K562 (cell line): ENCODE results near the gene GPR15. TPM values are rescaled to one million over a fixed set of nuclear protein-coding genes. Genes with fewer than 3 reads are reported as not detected.

ENCODE experiments used
- ATF7 ChIP-seq: fragments of 450-650 bp; IDR thresholded peaks from 2 replicates; pipeline ENCODE4 v1.7.1; 2014; ENCODE audit warnings: mild to moderate bottlenecking, moderate library complexity
- CHD4 ChIP-seq: fragments of 200-600 bp; sonication (generic); IDR thresholded peaks from 3 replicates; pipeline ENCODE4 v1.6.1; 2012; ENCODE audit warnings: low read depth, mild to moderate bottlenecking, mixed read lengths, low read length, inconsistent platforms; ENCODE audit not compliant: insufficient read depth, insufficient replicate concordance, poor library complexity, severe bottlenecking
- FOSL1 ChIP-seq: fragments of 200-800 bp; sonication (Bioruptor generic); conservative IDR thresholded peaks from 2 replicates; pipeline ENCODE4 v1.6.1; 2016; ENCODE audit warnings: missing genetic modification characterization, missing compliant biosample characterization
- HDGF ChIP-seq: fragments of 450-650 bp; IDR thresholded peaks from 2 replicates; pipeline ENCODE4 v1.6.1; 2016
- HOXB6 ChIP-seq: fragments of 250-450 bp; sonication (Bioruptor Pico); IDR thresholded peaks from 2 replicates; pipeline ENCODE4 v1.5.1; 2022; ENCODE audit warnings: mild to moderate bottlenecking, borderline replicate concordance
- JUND ChIP-seq, 2 experiments: IDR thresholded peaks; 2 replicates in 1 of 2; 3 replicates in 1 of 2; pipeline ENCODE4 v1.6.1; 2011; ENCODE audit warnings: borderline replicate concordance in 2 of 2, low read depth in 2 of 2, low read length in 2 of 2, improper control_type of control experiment in 1 of 2, missing biosample characterization in 1 of 2, missing genetic modification characterization in 1 of 2, missing genetic modification reagents in 1 of 2
- KAT7 ChIP-seq: sonication (generic); formaldehyde crosslinking; IDR thresholded peaks from 2 replicates; pipeline ENCODE4 v1.8.0; 2022; ENCODE audit warnings: missing genetic modification reagents, mild to moderate bottlenecking, borderline replicate concordance
- KDM5B ChIP-seq: fragments of 200-600 bp; sonication (generic); IDR thresholded peaks from 2 replicates; pipeline ENCODE4 v1.6.1; 2012; ENCODE audit warnings: low read depth, mild to moderate bottlenecking, moderate library complexity, low read length, control low read depth, inconsistent platforms; ENCODE audit not compliant: insufficient replicate concordance
- MXI1 ChIP-seq: IDR thresholded peaks from 2 replicates; pipeline ENCODE4 v1.6.1; 2011; ENCODE audit warnings: low read depth, mild to moderate bottlenecking, improper control_type of control experiment, low read length
- NR4A1 ChIP-seq, 2 experiments: fragments of 250-450 bp in 1 of 2; fragments of 450-650 bp in 1 of 2; sonication (Bioruptor Pico) in 1 of 2; IDR thresholded peaks; 2 replicates each; pipeline versions ENCODE4 v1.4.0 to v1.6.1; 2016 to 2020; ENCODE audit warnings: mild to moderate bottlenecking in 2 of 2, missing compliant biosample characterization in 1 of 2, missing genetic modification characterization in 1 of 2, moderate library complexity in 1 of 2
- SMARCA4 ChIP-seq: fragments of 450-650 bp; IDR thresholded peaks from 2 replicates; pipeline ENCODE4 v1.6.1; 2016
- ZNF507 ChIP-seq: conservative IDR thresholded peaks from 2 replicates; pipeline ENCODE4 v1.6.1; 2017; ENCODE audit warnings: missing genetic modification characterization, missing compliant biosample characterization
- ZNF717 ChIP-seq: fragments of 250-450 bp; sonication (Bioruptor Pico); IDR thresholded peaks from 2 replicates; pipeline ENCODE4 v1.5.0; 2021
- ZNF766 ChIP-seq: fragments of 200-800 bp; sonication (Bioruptor generic); conservative IDR thresholded peaks from 2 replicates; pipeline ENCODE4 v1.6.1; 2016; ENCODE audit warnings: missing genetic modification characterization, missing compliant biosample characterization
- ZSCAN29 ChIP-seq: fragments of 450-650 bp; IDR thresholded peaks from 2 replicates; pipeline ENCODE4 v1.6.1; 2017
- polyA plus RNA-seq, 8 experiments: library from polyadenylated mRNA; depleted of rRNA in 4 of 8; stranded (reverse) in 5 of 8; unstranded in 3 of 8; fragments of >200 nt; fragmentation: Nextera tagmentation in 2 of 8; fragmentation: Illumina TruSeq in 1 of 8; extraction: Ambion mirVana in 2 of 8; extraction: Trizol in 1 of 8; gene quantifications; 2 replicates each; pipeline versions ENCODE4 v1.2.1 to v1.2.3, GENCODE V29; 2011 to 2014; ENCODE audit warnings: inconsistent platforms in 1 of 8, missing spikeins in 1 of 8
- total RNA-seq, 7 experiments: library from RNA; depleted of rRNA in 6 of 7; stranded (reverse); fragments of >200 nt in 6 of 7; fragmentation: Illumina TruSeq in 2 of 7; extraction: Trizol in 2 of 7; gene quantifications; 2 replicates each; pipeline versions ENCODE4 v1.2.1 to v1.2.3, GENCODE V29; 2011 to 2021; ENCODE audit warnings: low replicate concordance in 1 of 7
- TF ChIP-seq, protein P1 (sequence below): sonication (generic); formaldehyde crosslinking; IDR thresholded peaks from 2 replicates; pipeline ENCODE4 v1.8.1; 2023; ENCODE audit warnings: mild to moderate bottlenecking, missing genetic modification reagents
- TF ChIP-seq, protein P2 (sequence below): sonication (generic); formaldehyde crosslinking; IDR thresholded peaks from 2 replicates; pipeline ENCODE4 v1.8.0; 2023; ENCODE audit warnings: mild to moderate bottlenecking, missing genetic modification reagents
- TF ChIP-seq, protein P3 (sequence below): fragments of 250-450 bp; sonication (Bioruptor Pico); IDR thresholded peaks from 2 replicates; pipeline ENCODE4 v1.5.0; 2020; ENCODE audit warnings: mild to moderate bottlenecking, borderline replicate concordance

Gene GPR15
- total and polyA plus RNA-seq, 9 of the 15 experiments (the other 6 are each of a cell fraction or from before 2014, with no cell fraction given), result 0.13 TPM; not detected in 8

DNA sequence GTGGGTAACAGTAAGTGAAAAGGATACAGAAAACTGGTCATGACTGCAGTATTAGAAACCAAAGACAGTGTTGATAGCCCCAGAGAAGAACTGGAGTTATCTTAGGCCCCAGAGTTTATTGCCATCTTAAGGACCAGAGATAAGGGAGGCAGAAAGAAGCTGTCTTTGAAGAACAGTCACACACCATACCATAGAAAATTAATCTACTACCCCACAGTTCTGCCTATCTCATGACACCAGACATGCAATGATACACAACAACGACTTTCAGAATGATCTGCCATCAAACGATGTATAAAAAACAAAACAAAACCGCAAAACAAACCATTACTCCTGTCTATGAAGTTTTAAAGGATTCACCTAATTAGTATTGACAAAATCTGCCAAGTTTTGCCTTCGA is 52.0 kb downstream of the GPR15 start (continued):
- TF ChIP-seq, protein P1, sequence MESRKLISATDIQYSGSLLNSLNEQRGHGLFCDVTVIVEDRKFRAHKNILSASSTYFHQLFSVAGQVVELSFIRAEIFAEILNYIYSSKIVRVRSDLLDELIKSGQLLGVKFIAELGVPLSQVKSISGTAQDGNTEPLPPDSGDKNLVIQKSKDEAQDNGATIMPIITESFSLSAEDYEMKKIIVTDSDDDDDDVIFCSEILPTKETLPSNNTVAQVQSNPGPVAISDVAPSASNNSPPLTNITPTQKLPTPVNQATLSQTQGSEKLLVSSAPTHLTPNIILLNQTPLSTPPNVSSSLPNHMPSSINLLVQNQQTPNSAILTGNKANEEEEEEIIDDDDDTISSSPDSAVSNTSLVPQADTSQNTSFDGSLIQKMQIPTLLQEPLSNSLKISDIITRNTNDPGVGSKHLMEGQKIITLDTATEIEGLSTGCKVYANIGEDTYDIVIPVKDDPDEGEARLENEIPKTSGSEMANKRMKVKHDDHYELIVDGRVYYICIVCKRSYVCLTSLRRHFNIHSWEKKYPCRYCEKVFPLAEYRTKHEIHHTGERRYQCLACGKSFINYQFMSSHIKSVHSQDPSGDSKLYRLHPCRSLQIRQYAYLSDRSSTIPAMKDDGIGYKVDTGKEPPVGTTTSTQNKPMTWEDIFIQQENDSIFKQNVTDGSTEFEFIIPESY (CRISPR knock-in tag), result 0 out of 2 replicates have a peak, but pooled peaks have one; percentile 14
- TF ChIP-seq MXI1 (no peak), ZNF717 (CRISPR knock-in tag) (no peak), ZNF507 (no peak), SMARCA4 (peak; percentile 99), ATF7 (peak; percentile 59), KAT7 (CRISPR knock-in tag) (no peak), HOXB6 (no peak), ZSCAN29 (no peak), HDGF (no peak), ZNF766 (CRISPR knock-in tag) (peak; percentile 89), FOSL1 (tag) (peak; percentile 78), CHD4 (no peak), JUND (IDR thresholded peaks at IDR 0.05; ENCODE audit: borderline replicate concordance, low read depth, low read length) (peak; percentile 57; the same call in 1 of the 2 replicates), JUND (tag; IDR thresholded peaks at IDR 0.05; ENCODE audit: borderline replicate concordance, low read depth, low read length) (peak; percentile 32; the same call in 1 of the 3 replicates), NR4A1 (CRISPR knock-in tag; IDR thresholded peaks at IDR 0.05) (no peak), NR4A1 (tag; IDR thresholded peaks at IDR 0.05) (peak; percentile 92), KDM5B (no peak)
- TF ChIP-seq, protein P2, sequence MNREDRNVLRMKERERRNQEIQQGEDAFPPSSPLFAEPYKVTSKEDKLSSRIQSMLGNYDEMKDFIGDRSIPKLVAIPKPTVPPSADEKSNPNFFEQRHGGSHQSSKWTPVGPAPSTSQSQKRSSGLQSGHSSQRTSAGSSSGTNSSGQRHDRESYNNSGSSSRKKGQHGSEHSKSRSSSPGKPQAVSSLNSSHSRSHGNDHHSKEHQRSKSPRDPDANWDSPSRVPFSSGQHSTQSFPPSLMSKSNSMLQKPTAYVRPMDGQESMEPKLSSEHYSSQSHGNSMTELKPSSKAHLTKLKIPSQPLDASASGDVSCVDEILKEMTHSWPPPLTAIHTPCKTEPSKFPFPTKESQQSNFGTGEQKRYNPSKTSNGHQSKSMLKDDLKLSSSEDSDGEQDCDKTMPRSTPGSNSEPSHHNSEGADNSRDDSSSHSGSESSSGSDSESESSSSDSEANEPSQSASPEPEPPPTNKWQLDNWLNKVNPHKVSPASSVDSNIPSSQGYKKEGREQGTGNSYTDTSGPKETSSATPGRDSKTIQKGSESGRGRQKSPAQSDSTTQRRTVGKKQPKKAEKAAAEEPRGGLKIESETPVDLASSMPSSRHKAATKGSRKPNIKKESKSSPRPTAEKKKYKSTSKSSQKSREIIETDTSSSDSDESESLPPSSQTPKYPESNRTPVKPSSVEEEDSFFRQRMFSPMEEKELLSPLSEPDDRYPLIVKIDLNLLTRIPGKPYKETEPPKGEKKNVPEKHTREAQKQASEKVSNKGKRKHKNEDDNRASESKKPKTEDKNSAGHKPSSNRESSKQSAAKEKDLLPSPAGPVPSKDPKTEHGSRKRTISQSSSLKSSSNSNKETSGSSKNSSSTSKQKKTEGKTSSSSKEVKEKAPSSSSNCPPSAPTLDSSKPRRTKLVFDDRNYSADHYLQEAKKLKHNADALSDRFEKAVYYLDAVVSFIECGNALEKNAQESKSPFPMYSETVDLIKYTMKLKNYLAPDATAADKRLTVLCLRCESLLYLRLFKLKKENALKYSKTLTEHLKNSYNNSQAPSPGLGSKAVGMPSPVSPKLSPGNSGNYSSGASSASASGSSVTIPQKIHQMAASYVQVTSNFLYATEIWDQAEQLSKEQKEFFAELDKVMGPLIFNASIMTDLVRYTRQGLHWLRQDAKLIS, result no peak
- TF ChIP-seq, protein P3, sequence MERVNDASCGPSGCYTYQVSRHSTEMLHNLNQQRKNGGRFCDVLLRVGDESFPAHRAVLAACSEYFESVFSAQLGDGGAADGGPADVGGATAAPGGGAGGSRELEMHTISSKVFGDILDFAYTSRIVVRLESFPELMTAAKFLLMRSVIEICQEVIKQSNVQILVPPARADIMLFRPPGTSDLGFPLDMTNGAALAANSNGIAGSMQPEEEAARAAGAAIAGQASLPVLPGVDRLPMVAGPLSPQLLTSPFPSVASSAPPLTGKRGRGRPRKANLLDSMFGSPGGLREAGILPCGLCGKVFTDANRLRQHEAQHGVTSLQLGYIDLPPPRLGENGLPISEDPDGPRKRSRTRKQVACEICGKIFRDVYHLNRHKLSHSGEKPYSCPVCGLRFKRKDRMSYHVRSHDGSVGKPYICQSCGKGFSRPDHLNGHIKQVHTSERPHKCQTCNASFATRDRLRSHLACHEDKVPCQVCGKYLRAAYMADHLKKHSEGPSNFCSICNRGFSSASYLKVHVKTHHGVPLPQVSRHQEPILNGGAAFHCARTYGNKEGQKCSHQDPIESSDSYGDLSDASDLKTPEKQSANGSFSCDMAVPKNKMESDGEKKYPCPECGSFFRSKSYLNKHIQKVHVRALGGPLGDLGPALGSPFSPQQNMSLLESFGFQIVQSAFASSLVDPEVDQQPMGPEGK (CRISPR knock-in tag), result no peak
